GM12878 (cell line): ENCODE data around the gene TOLLIP. TPM values are rescaled to one million over a fixed set of nuclear protein-coding genes. Genes with fewer than 3 reads are reported as not detected.

Experiments used
- ATF3 ChIP-seq: IDR thresholded peaks from 2 replicates; pipeline ENCODE4 v1.6.1; 2011; ENCODE audit warnings: low read depth, mild to moderate bottlenecking, low read length, moderate library complexity, borderline replicate concordance; ENCODE audit errors: extremely low read depth
- E2F8 ChIP-seq: fragments of 450-650 bp; IDR thresholded peaks from 2 replicates; pipeline ENCODE4 v1.6.1; 2018; ENCODE audit warnings: mild to moderate bottlenecking, low read depth, moderate library complexity; ENCODE audit not compliant: partially characterized antibody
- EP300 ChIP-seq, 2 experiments: fragments of 150-350 bp in 1 of 2; IDR thresholded peaks; 2 replicates each; pipeline ENCODE4 v1.6.1; 2011 to 2012; ENCODE audit warnings: low read depth in 2 of 2, low read length in 2 of 2, borderline replicate concordance in 1 of 2, improper control_type of control experiment in 1 of 2, inconsistent platforms in 1 of 2; ENCODE audit not compliant: control insufficient read depth in 1 of 2
- EZH2 ChIP-seq: IDR thresholded peaks from 2 replicates; pipeline ENCODE4 v1.6.1; 2012; ENCODE audit warnings: low read depth, mild to moderate bottlenecking, control low read depth, inconsistent platforms, low read length, borderline replicate concordance; ENCODE audit not compliant: control insufficient read depth
- GATAD2B ChIP-seq: fragments of 450-650 bp; conservative IDR thresholded peaks from 2 replicates; pipeline ENCODE4 v1.6.1; 2017; ENCODE audit warnings: low read depth, mild to moderate bottlenecking, moderate library complexity
- IRF4 ChIP-seq: IDR thresholded peaks from 2 replicates; pipeline ENCODE4 v1.6.1; 2011; ENCODE audit warnings: low read depth, low read length
- NRF1 ChIP-seq: conservative IDR thresholded peaks from 2 replicates; pipeline ENCODE4 v1.6.1; 2011; ENCODE audit warnings: mild to moderate bottlenecking, low read depth, low read length, improper control_type of control experiment
- REST ChIP-seq: IDR thresholded peaks from 2 replicates; pipeline ENCODE4 v1.6.1; 2012; ENCODE audit warnings: mild to moderate bottlenecking, low read depth, low read length
- ZBTB40 ChIP-seq: fragments of 450-650 bp; IDR thresholded peaks from 2 replicates; pipeline ENCODE4 v1.6.1; 2016; ENCODE audit warnings: mild to moderate bottlenecking, moderate library complexity, borderline replicate concordance
- ZNF384 ChIP-seq: IDR thresholded peaks from 2 replicates; pipeline ENCODE4 v1.6.1; 2012; ENCODE audit warnings: low read depth, mild to moderate bottlenecking, low read length, improper control_type of control experiment, borderline replicate concordance
- ZNF687 ChIP-seq: fragments of 450-650 bp; IDR thresholded peaks from 2 replicates; pipeline ENCODE4 v1.6.1; 2017; ENCODE audit warnings: mild to moderate bottlenecking, moderate library complexity
- polyA plus RNA-seq, 11 experiments: library from polyadenylated mRNA; depleted of rRNA in 4 of 11; unstranded in 6 of 11; stranded (reverse) in 5 of 11; fragments of >200 nt; fragmentation: Nextera tagmentation in 4 of 11; fragmentation: Illumina TruSeq in 1 of 11; extraction: Ambion mirVana in 4 of 11; extraction: Trizol in 1 of 11; gene quantifications; 1 replicate in 1 of 11; 2 replicates in 10 of 11; pipeline versions ENCODE4 v1.2.1 to v1.2.3, GENCODE V29; 2011 to 2016; ENCODE audit warnings: inconsistent platforms in 2 of 11, missing spikeins in 2 of 11, low read depth in 1 of 11
- total RNA-seq, 4 experiments: library from RNA; depleted of rRNA in 3 of 4; stranded (reverse); fragments of >200 nt in 3 of 4; fragmentation: Illumina TruSeq in 1 of 4; extraction: Trizol in 1 of 4; gene quantifications; 2 replicates each; pipeline versions ENCODE4 v1.2.1 to v1.2.3, GENCODE V29; 2013 to 2021

The TOLLIP gene
- total and polyA plus RNA-seq, 10 of the 15 experiments (the other 5 are each of a cell fraction or from before 2014, with no cell fraction given) = 0.47 to 39.5 (median 21.6) TPM

- TF ChIP-seq E2F8 (no peak), REST (no peak), EP300 (IDR thresholded peaks at IDR 0.05; ENCODE audit: borderline replicate concordance in 1 of 2, control insufficient read depth in 1 of 2, low read depth in 2 of 2, low read length in 2 of 2) (no peak), IRF4 (no peak), ZBTB40 (no peak; the same call in 1 of the 2 replicates), ZNF384 (no peak), ATF3 (peak; percentile 72; the same call in 1 of the 2 replicates), ZNF687 (peak; percentile 99), NRF1 (peak; percentile 99), EZH2 (no peak), GATAD2B (peak; percentile 21; the same call in 1 of the 2 replicates)
Observed at GRCh38 chr11:1309498-1310317, at the start of gene TOLLIP (continued).
